NAMALWA (cell line): ENCODE results near the gene HYOU1.
"Not testable (repeated sequence)": the region's sequence is repeated elsewhere in the genome, so short reads cannot be mapped to it uniquely, and the experiment has no call there.

ENCODE experiments used
- DNase-seq: peaks from one replicate; pipeline ENCODE4 v3.0.0-alpha.2; 2015; ENCODE audit warnings: low spot score

The HYOU1 gene

GRCh38 chr11:119018074-119018938, 38.7 kb downstream of the HYOU1 start, which contains the start of the genes RPS25 and TRAPPC4:
RPS25 (minus strand) TSS chr11:119018343; CDS start chr11:119018284, 59 bp downstream.
TRAPPC4 (plus strand) TSS chr11:119018766; CDS start chr11:119018796, 30 bp downstream.
- peak; percentile 98 for DNase-seq

GRCh38 chr11:119017377-119017776, 39.6 kb downstream of the HYOU1 start:
- not testable (repeated sequence) for DNase-seq

GRCh38 chr11:119016216-119017009, 40.6 kb downstream of the HYOU1 start:
- DNase-seq: no peak

- no peak for DNase-seq
Measured at GRCh38 chr11:119015054-119015611, 41.9 kb downstream of the HYOU1 start.

- DNase-seq: no peak
Measured at GRCh38 chr11:119014209-119014924, 42.6 kb downstream of the HYOU1 start.

- no peak for DNase-seq
Measured at GRCh38 chr11:119012629-119013170, 44.3 kb downstream of the HYOU1 start.

GRCh38 chr11:119011476-119012053, 45.4 kb downstream of the HYOU1 start:
- DNase-seq: no peak

GRCh38 chr11:119006656-119007055, 50.3 kb downstream of the HYOU1 start:
- no peak for DNase-seq

- no peak for DNase-seq
Measured at GRCh38 chr11:119000906-119001305, 56.1 kb downstream of the HYOU1 start.

- DNase-seq: no peak
Measured at GRCh38 chr11:118998822-118999221, 58.2 kb downstream of the HYOU1 start.

- DNase-seq: no peak
Measured at GRCh38 chr11:118998388-118998717, 58.7 kb downstream of the HYOU1 start.

- DNase-seq: peak; percentile 94
Measured at GRCh38 chr11:118997627-118998387, 59.2 kb downstream of the HYOU1 start, which contains the start of gene CENATAC. CENATAC (plus strand) TSS chr11:118998138; CDS start chr11:118998198, 60 bp downstream.

- peak; percentile 71 for DNase-seq
Measured at GRCh38 chr11:118996926-118997626, 59.9 kb downstream of the HYOU1 start.
